ENCODE data around the gene BTBD9.

The BTBD9 gene

GRCh38 chr6:38171997-38172738, 467.6 kb downstream of the BTBD9 start:
- no peaks in the 10 kb centered on the region for H3K36me3 ChIP-seq (ENCODE audit: insufficient read depth, low read length)

GRCh38 chr6:38170666-38171355, 468.9 kb downstream of the BTBD9 start:
- no peaks in the 10 kb centered on the region for H3K4me1 ChIP-seq (ENCODE audit: insufficient read depth, low read length)
- no peak overlapping the region for H3K4me3 ChIP-seq (ENCODE audit: low read depth in 1 of 2, low read length in 2 of 2)
- H2AFZ ChIP-seq (ENCODE audit: low read depth, low read length) = no peak overlapping the region
- no peak for DNase-seq
- 0 out of 2 replicates have a peak, but pooled peaks cover 7% of the 10 kb centered on the region for H4K20me1 ChIP-seq (ENCODE audit: insufficient read depth, low read length)
- no peak for ATAC-seq (ENCODE audit: insufficient read depth, low read depth)
- no peaks in the 10 kb centered on the region for H3K27me3 ChIP-seq (ENCODE audit: insufficient read depth, low read length, poor library complexity)
- TF ChIP-seq EZH2 (IDR thresholded peaks at IDR 0.05; ENCODE audit: borderline replicate concordance, low read depth, low read length, severe bottlenecking) (no peak), CTCF (IDR thresholded peaks at IDR 0.05; ENCODE audit: borderline replicate concordance, extremely low read depth, low read length, poor library complexity, severe bottlenecking) (no peak)
- no peaks in the 10 kb centered on the region for H3K36me3 ChIP-seq (ENCODE audit: insufficient read depth, low read length)
- H3K79me2 ChIP-seq (ENCODE audit: insufficient read depth, low read length) = no peaks in the 10 kb centered on the region
- H3K9ac ChIP-seq (ENCODE audit: low read depth, low read length) = no peak overlapping the region
- no peak overlapping the region for H3K4me2 ChIP-seq (ENCODE audit: insufficient read depth, low read length)
- H3K9me3 ChIP-seq (ENCODE audit: insufficient read depth, low read length, severe bottlenecking) = no peaks in the 10 kb centered on the region
- H3K27ac ChIP-seq (ENCODE audit: low read length) = no peak overlapping the region

More at GRCh38 chr6:38171997-38172738, 467.6 kb downstream of the BTBD9 start:
- H3K27ac ChIP-seq (ENCODE audit: low read length) = no peak overlapping the region
- no peak overlapping the region for H3K4me3 ChIP-seq (ENCODE audit: low read depth in 1 of 2, low read length in 2 of 2)
- H3K9ac ChIP-seq (ENCODE audit: low read depth, low read length) = no peak overlapping the region
- no peak for ATAC-seq (ENCODE audit: insufficient read depth, low read depth)
- no peaks in the 10 kb centered on the region for H3K4me1 ChIP-seq (ENCODE audit: insufficient read depth, low read length)
- 0 out of 2 replicates have a peak, but pooled peaks cover 7% of the 10 kb centered on the region for H4K20me1 ChIP-seq (ENCODE audit: insufficient read depth, low read length)
- H3K4me2 ChIP-seq (ENCODE audit: insufficient read depth, low read length) = no peak overlapping the region
- no peak overlapping the region for H2AFZ ChIP-seq (ENCODE audit: low read depth, low read length)
- no peaks in the 10 kb centered on the region for H3K9me3 ChIP-seq (ENCODE audit: insufficient read depth, low read length, severe bottlenecking)
- no peaks in the 10 kb centered on the region for H3K27me3 ChIP-seq (ENCODE audit: insufficient read depth, low read length, poor library complexity)
- no peaks in the 10 kb centered on the region for H3K79me2 ChIP-seq (ENCODE audit: insufficient read depth, low read length)
- DNase-seq = no peak
- no peak for TF ChIP-seq EZH2 (IDR thresholded peaks at IDR 0.05; ENCODE audit: borderline replicate concordance, low read depth, low read length, severe bottlenecking)
- TF ChIP-seq CTCF (IDR thresholded peaks at IDR 0.05; ENCODE audit: borderline replicate concordance, extremely low read depth, low read length, poor library complexity, severe bottlenecking) = no peak

GRCh38 chr6:38169977-38170526, 469.7 kb downstream of the BTBD9 start:
- no peak overlapping the region for H3K4me2 ChIP-seq (ENCODE audit: insufficient read depth, low read length)
- no peak overlapping the region for H3K4me3 ChIP-seq (ENCODE audit: low read depth in 1 of 2, low read length in 2 of 2)
- 0 out of 2 replicates have a peak, but pooled peaks cover 7% of the 10 kb centered on the region for H4K20me1 ChIP-seq (ENCODE audit: insufficient read depth, low read length)
- no peak for DNase-seq
- no peaks in the 10 kb centered on the region for H3K4me1 ChIP-seq (ENCODE audit: insufficient read depth, low read length)
- no peak overlapping the region for H3K27ac ChIP-seq (ENCODE audit: low read length)
- no peak for TF ChIP-seq EZH2 (IDR thresholded peaks at IDR 0.05; ENCODE audit: borderline replicate concordance, low read depth, low read length, severe bottlenecking)
- TF ChIP-seq CTCF (IDR thresholded peaks at IDR 0.05; ENCODE audit: borderline replicate concordance, extremely low read depth, low read length, poor library complexity, severe bottlenecking) = no peak
- no peaks in the 10 kb centered on the region for H3K36me3 ChIP-seq (ENCODE audit: insufficient read depth, low read length)
- no peak overlapping the region for H2AFZ ChIP-seq (ENCODE audit: low read depth, low read length)
- no peaks in the 10 kb centered on the region for H3K79me2 ChIP-seq (ENCODE audit: insufficient read depth, low read length)
- no peak for ATAC-seq (ENCODE audit: insufficient read depth, low read depth)
- no peak overlapping the region for H3K9ac ChIP-seq (ENCODE audit: low read depth, low read length)
- H3K27me3 ChIP-seq (ENCODE audit: insufficient read depth, low read length, poor library complexity) = no peaks in the 10 kb centered on the region
- H3K9me3 ChIP-seq (ENCODE audit: insufficient read depth, low read length, severe bottlenecking) = no peaks in the 10 kb centered on the region

Measured in DND-41 (cell line).